ENCODE data around the gene FRY. TPM values are rescaled to one million over a fixed set of nuclear protein-coding genes. Genes with fewer than 3 reads are reported as not detected.

FRY gene
- total RNA-seq, 2 experiments from 2014 or later = 3.0 to 7.0 TPM

GRCh38 chr13:32141462-32141861 is 109.9 kb downstream of the FRY start:
- H3K9me2 ChIP-seq (ENCODE audit: insufficient read depth, low read length) = no peaks in the 10 kb centered on the region
- H3K79me2 ChIP-seq (ENCODE audit: insufficient read depth, low read depth, low read length) = no peaks in the 10 kb centered on the region
- no TSS peak for BruUV-seq (replicated peaks)
- no peak overlapping the region for H3K4me2 ChIP-seq (ENCODE audit: low read length)
- intact Hi-C loops (cut with micrococcal nuclease; ENCODE audit: unreplicated experiment) = no loop called here
- no peaks in the 10 kb centered on the region for H3K9me3 ChIP-seq (ENCODE audit: low read length)
- H3K4me1 ChIP-seq (ENCODE audit: insufficient read depth, low read length, poor library complexity, severe bottlenecking) = no peaks in the 10 kb centered on the region
- no peak for DNase-seq (ENCODE audit: low spot score)
- H3K4me3 ChIP-seq (ENCODE audit: low read depth, low read length, poor library complexity, severe bottlenecking) = no peak overlapping the region
- H3K27ac ChIP-seq (ENCODE audit: low read depth, low read length, poor library complexity, severe bottlenecking) = no peak overlapping the region
- no peaks in the 10 kb centered on the region for H3K36me3 ChIP-seq (ENCODE audit: insufficient read depth, low read length)
- ChIA-PET CTCF (ENCODE audit: unreplicated experiment) (no interaction called here), POLR2A (no interaction called here)
- H2AFZ ChIP-seq (ENCODE audit: low read length) = no peak overlapping the region
- TF ChIP-seq EZH2phosphoT487 (IDR thresholded peaks at IDR 0.05; ENCODE audit: borderline replicate concordance, low read depth, low read length) (no peak), CTCF (conservative IDR thresholded peaks at IDR 0.05; ENCODE audit: low read length) (no peak)
- H4K20me1 ChIP-seq (ENCODE audit: insufficient read depth, low read length) = no peaks in the 10 kb centered on the region

- DNase-seq (ENCODE audit: low spot score) = no peak
- Histone ChIP-seq H3K27ac (ENCODE audit: low read depth, low read length, poor library complexity, severe bottlenecking) (no peak overlapping the region), H4K20me1 (ENCODE audit: insufficient read depth, low read length) (no peaks in the 10 kb centered on the region), H3K4me1 (ENCODE audit: insufficient read depth, low read length, poor library complexity, severe bottlenecking) (no peaks in the 10 kb centered on the region), H3K36me3 (ENCODE audit: insufficient read depth, low read length) (no peaks in the 10 kb centered on the region), H3K4me2 (ENCODE audit: low read length) (no peak overlapping the region), H3K4me3 (ENCODE audit: low read depth, low read length, poor library complexity, severe bottlenecking) (no peak overlapping the region), H2AFZ (ENCODE audit: low read length) (no peak overlapping the region), H3K9me2 (ENCODE audit: insufficient read depth, low read length) (no peaks in the 10 kb centered on the region), H3K79me2 (ENCODE audit: insufficient read depth, low read depth, low read length) (no peaks in the 10 kb centered on the region), H3K9me3 (ENCODE audit: low read length) (no peaks in the 10 kb centered on the region)
- intact Hi-C loops (cut with micrococcal nuclease; ENCODE audit: unreplicated experiment) = no loop called here
- ChIA-PET CTCF (ENCODE audit: unreplicated experiment) (no interaction called here), POLR2A (interaction anchor here (0.6 kb wide), 2 partner anchors 8 to 117 kb away, joined by 3 read pairs; no protein-coding TSS in a partner anchor)
- TF ChIP-seq EZH2phosphoT487 (IDR thresholded peaks at IDR 0.05; ENCODE audit: borderline replicate concordance, low read depth, low read length) = no peak
- no peak for TF ChIP-seq CTCF (conservative IDR thresholded peaks at IDR 0.05; ENCODE audit: low read length)
- BruUV-seq (replicated peaks) = no TSS peak
Measured at GRCh38 chr13:32142115-32142514, 110.5 kb downstream of the FRY start.

GRCh38 chr13:32142956-32143375 is 111.4 kb downstream of the FRY start:
- Histone ChIP-seq H3K9me3 (ENCODE audit: low read length) (no peaks in the 10 kb centered on the region), H3K27ac (ENCODE audit: low read depth, low read length, poor library complexity, severe bottlenecking) (no peak overlapping the region), H3K9me2 (ENCODE audit: insufficient read depth, low read length) (no peaks in the 10 kb centered on the region), H3K79me2 (ENCODE audit: insufficient read depth, low read depth, low read length) (no peaks in the 10 kb centered on the region), H3K4me2 (ENCODE audit: low read length) (no peak overlapping the region), H2AFZ (ENCODE audit: low read length) (no peak overlapping the region), H3K36me3 (ENCODE audit: insufficient read depth, low read length) (no peaks in the 10 kb centered on the region), H3K4me3 (ENCODE audit: low read depth, low read length, poor library complexity, severe bottlenecking) (no peak overlapping the region), H3K4me1 (ENCODE audit: insufficient read depth, low read length, poor library complexity, severe bottlenecking) (no peaks in the 10 kb centered on the region), H4K20me1 (ENCODE audit: insufficient read depth, low read length) (no peaks in the 10 kb centered on the region)
- intact Hi-C loops (cut with micrococcal nuclease; ENCODE audit: unreplicated experiment) = no loop called here
- ChIA-PET CTCF (ENCODE audit: unreplicated experiment) (no interaction called here), POLR2A (interaction anchor here (0.6 kb wide), 1 partner anchor 118 kb away, joined by 3 read pairs; no protein-coding TSS in a partner anchor)
- no peak for DNase-seq (ENCODE audit: low spot score)
- no TSS peak for BruUV-seq (replicated peaks)
- TF ChIP-seq CTCF (conservative IDR thresholded peaks at IDR 0.05; ENCODE audit: low read length) (no peak), EZH2phosphoT487 (IDR thresholded peaks at IDR 0.05; ENCODE audit: borderline replicate concordance, low read depth, low read length) (no peak)
